HEK293 (cell line): ENCODE results near the gene ANGEL2.
"Not testable (repeated sequence)": the region's sequence is repeated elsewhere in the genome, so short reads cannot be mapped to it uniquely, and the experiment has no call there.

Experiments used
- CTCF ChIA-PET: fragments of 350-600 bp; formaldehyde crosslinking; extraction: SDS; loops from one replicate; lab custom pipeline; 2021; ENCODE audit warnings: antibody characterized with exemption; lab: Yijun Ruan, JAX
- POLR2A ChIA-PET: fragments of 300-600 bp; formaldehyde crosslinking; extraction: SDS; loops from one replicate; lab custom pipeline; 2020; ENCODE audit warnings: antibody characterized with exemption, inconsistent platforms; lab: Yijun Ruan, JAX
- H3K27ac ChIP-seq: fragments of 200-500 bp; sonication (Bioruptor generic); 2 replicates; pipeline ENCODE4 v1.5.1; 2014; ENCODE audit warnings: low read depth, low read length, control low read depth, inconsistent platforms; ENCODE audit errors: extremely low read depth
- H3K36me3 ChIP-seq, 2 experiments: fragments of 200-500 bp in 1 of 2; sonication (Bioruptor generic) in 1 of 2; 1 replicate in 1 of 2; 2 replicates in 1 of 2; pipeline ENCODE4 v1.5.1; 2014 to 2017; ENCODE audit warnings: inconsistent platforms in 2 of 2, low read length in 2 of 2; ENCODE audit not compliant: control insufficient read depth in 2 of 2, insufficient read depth in 1 of 2
- H3K4me1 ChIP-seq: fragments of 200-500 bp; sonication (Bioruptor generic); 2 replicates; pipeline ENCODE4 v1.5.1; 2014; ENCODE audit warnings: mild to moderate bottlenecking, low read length, inconsistent platforms; ENCODE audit not compliant: control insufficient read depth, insufficient read depth
- H3K4me3 ChIP-seq: 2 replicates; pipeline ENCODE4 v1.5.1; 2011; ENCODE audit warnings: low read depth, mild to moderate bottlenecking, control low read depth, low read length, moderate library complexity
- H3K9me3 ChIP-seq: fragments of 200-500 bp; sonication (Bioruptor generic); 2 replicates; pipeline ENCODE4 v1.5.1; 2014; ENCODE audit warnings: low read depth, low read length, inconsistent platforms; ENCODE audit not compliant: control insufficient read depth, insufficient read depth
- AEBP2 ChIP-seq: fragments of 450-650 bp; formaldehyde crosslinking; IDR thresholded peaks from 2 replicates; pipeline ENCODE4 v1.5.1; 2016; ENCODE audit warnings: missing biosample characterization, missing genetic modification characterization, borderline replicate concordance
- KLF1 ChIP-seq: fragments of 450-650 bp; formaldehyde crosslinking; IDR thresholded peaks from 2 replicates; pipeline ENCODE4 v1.5.1; 2016; ENCODE audit warnings: missing biosample characterization, missing genetic modification characterization
- MZF1 ChIP-seq: fragments of 450-650 bp; formaldehyde crosslinking; IDR thresholded peaks from 2 replicates; pipeline ENCODE4 v1.5.1; 2017; ENCODE audit warnings: missing biosample characterization, missing genetic modification characterization, borderline replicate concordance
- PRDM1 ChIP-seq: fragments of 450-650 bp; formaldehyde crosslinking; IDR thresholded peaks from 2 replicates; pipeline ENCODE4; 2016; ENCODE audit warnings: missing biosample characterization, missing genetic modification characterization
- PRDM10 ChIP-seq: fragments of 450-650 bp; formaldehyde crosslinking; IDR thresholded peaks from 2 replicates; pipeline ENCODE4 v1.5.1; 2016; ENCODE audit warnings: missing biosample characterization, missing genetic modification characterization
- YY2 ChIP-seq: fragments of 450-650 bp; formaldehyde crosslinking; IDR thresholded peaks from 2 replicates; pipeline ENCODE4 v1.5.1; 2016; ENCODE audit warnings: missing biosample characterization, missing genetic modification characterization
- ZNF26 ChIP-seq: fragments of 450-650 bp; formaldehyde crosslinking; IDR thresholded peaks from 2 replicates; pipeline ENCODE4 v1.5.1; 2016; ENCODE audit warnings: missing biosample characterization, missing genetic modification characterization
- ZNF335 ChIP-seq: fragments of 450-650 bp; formaldehyde crosslinking; conservative IDR thresholded peaks from 2 replicates; pipeline ENCODE4 v1.5.1; 2016; ENCODE audit warnings: missing biosample characterization, missing genetic modification characterization
- ZNF426 ChIP-seq: fragments of 450-650 bp; formaldehyde crosslinking; IDR thresholded peaks from 2 replicates; pipeline ENCODE4 v1.5.1; 2017; ENCODE audit warnings: missing biosample characterization, missing genetic modification characterization, mild to moderate bottlenecking, inconsistent platforms, moderate library complexity
- ZNF600 ChIP-seq: fragments of 450-650 bp; formaldehyde crosslinking; IDR thresholded peaks from 2 replicates; pipeline ENCODE4 v1.5.1; 2016; ENCODE audit warnings: missing biosample characterization, missing genetic modification characterization
- ZNF692 ChIP-seq: fragments of 450-650 bp; formaldehyde crosslinking; IDR thresholded peaks from 2 replicates; pipeline ENCODE4 v1.5.1; 2016; ENCODE audit warnings: missing biosample characterization, missing genetic modification characterization
- ZSCAN4 ChIP-seq: fragments of 450-650 bp; formaldehyde crosslinking; IDR thresholded peaks from 2 replicates; pipeline ENCODE4 v1.5.1; 2017; ENCODE audit warnings: missing biosample characterization, missing genetic modification characterization

The ANGEL2 gene

GRCh38 chr1:213003256-213003655, 12.4 kb downstream of the ANGEL2 start (continued):
- TF ChIP-seq ZNF692 (no peak), PRDM1 (no peak)

- Histone ChIP-seq H3K4me3 (no peak overlapping the region), H3K4me1 (no peaks in the 10 kb centered on the region)
- TF ChIP-seq ZNF600 (no peak), PRDM10 (no peak), ZNF26 (no peak), KLF1 (tag by site-specific recombination) (no peak), MZF1 (no peak), YY2 (tag by site-specific recombination) (no peak), AEBP2 (tag by site-specific recombination) (no peak), ZSCAN4 (tag by site-specific recombination) (no peak), ZNF335 (tag by site-specific recombination) (no peak), ZNF426 (tag by site-specific recombination) (no peak)
- TF ChIP-seq, all 188 proteins: peak for 0
- CTCF ChIA-PET, result interaction anchor here (0.6 to 3.5 kb wide), 40 partner anchors 8 to 539 kb away, joined by 3 to 20 read pairs (median 4); no protein-coding TSS in a partner anchor
- no peak overlapping the region for H3K27ac ChIP-seq
- H3K9me3 ChIP-seq, result no peaks in the 10 kb centered on the region
- POLR2A ChIA-PET, result no interaction called here
- H3K36me3 ChIP-seq, result peaks cover 28 to 29% of the 10 kb centered on the region in 2 experiments
Observed at GRCh38 chr1:212994926-212995325, 20.7 kb downstream of the ANGEL2 start.

- POLR2A ChIA-PET, H3K4me1 ChIP-seq, H3K27ac ChIP-seq, H3K4me3 ChIP-seq, H3K9me3 ChIP-seq: not testable (repeated sequence)
- H3K36me3 ChIP-seq, result peaks cover 25 to 29% of the 10 kb centered on the region in 2 experiments
- CTCF ChIA-PET, result interaction anchor here (0.7 to 3.5 kb wide), 14 partner anchors 8 to 538 kb away, joined by 4 to 20 read pairs (median 8); no protein-coding TSS in a partner anchor
Observed at GRCh38 chr1:212993960-212994359, 21.7 kb downstream of the ANGEL2 start.
